H1 (cell line): ENCODE measurements around the gene TRAPPC2L. TPM values are rescaled to one million over a fixed set of nuclear protein-coding genes. Genes with fewer than 3 reads are reported as not detected.

Experiments used
- CTCF ChIA-PET: fragments of 300-600 bp; sonication (Branson Sonifier 250); formaldehyde crosslinking; loops from one replicate; lab custom pipeline; 2021; ENCODE audit not compliant: partially characterized antibody; lab: Charles Lee
- POLR2A ChIA-PET: fragments of 300-600 bp; sonication (Branson Sonifier 250); formaldehyde crosslinking; loops from one replicate; lab custom pipeline; 2021; ENCODE audit warnings: inconsistent platforms; ENCODE audit not compliant: partially characterized antibody; lab: Charles Lee
- DNase-seq, 2 experiments: peaks; one replicate each; pipeline versions ENCODE4 v3.0.0 to v3.0.0-alpha.2; 2010 to 2022; ENCODE audit warnings: low spot score in 2 of 2, low read depth in 1 of 2, mixed read lengths in 1 of 2
- FAIRE-seq: peaks from 2 replicates; lab custom pipeline; 2011; peaks lifted over from hg19 to GRCh38; lab: Jason Lieb, UNC
- H2AFZ ChIP-seq: 2 replicates; pipeline ENCODE4 v1.8.1; 2012; ENCODE audit warnings: low read length, inconsistent platforms
- H2AK5ac ChIP-seq: 2 replicates; pipeline ENCODE4 v1.6.1; 2013; ENCODE audit warnings: low read depth, low read length
- H2BK120ac ChIP-seq: replicated peaks from 2 replicates; pipeline ENCODE3; 2013; ENCODE audit warnings: low read depth, low read length, inconsistent platforms
- H2BK12ac ChIP-seq: 2 replicates; pipeline ENCODE4 v1.6.1; 2013; ENCODE audit warnings: low read depth, low read length
- H2BK15ac ChIP-seq: 2 replicates; pipeline ENCODE4 v1.6.1; 2013; ENCODE audit warnings: low read length
- H2BK20ac ChIP-seq: 2 replicates; pipeline ENCODE4 v1.6.1; 2013; ENCODE audit warnings: low read length
- H2BK5ac ChIP-seq: 2 replicates; pipeline ENCODE4 v1.6.1; 2013; ENCODE audit warnings: low read depth, low read length
- H3K14ac ChIP-seq: 2 replicates; pipeline ENCODE4 v1.6.1; 2013; ENCODE audit warnings: inconsistent platforms; ENCODE audit not compliant: insufficient read length
- H3K18ac ChIP-seq: 2 replicates; pipeline ENCODE4 v1.6.1; 2013; ENCODE audit warnings: low read length; ENCODE audit errors: extremely low read depth
- H3K23ac ChIP-seq: 2 replicates; pipeline ENCODE4 v1.6.1; 2013; ENCODE audit warnings: inconsistent platforms; ENCODE audit not compliant: insufficient read length
- H3K23me2 ChIP-seq: 2 replicates; pipeline ENCODE4 v1.6.1; 2013; ENCODE audit warnings: low read depth, low read length
- H3K27ac ChIP-seq: 2 replicates; pipeline ENCODE4 v1.6.1; 2011; ENCODE audit warnings: low read depth, low read length, inconsistent platforms
- H3K27me3 ChIP-seq, 4 experiments: replicated peaks in 1 of 4; 1 replicate in 1 of 4; 2 replicates in 3 of 4; pipeline versions ENCODE4 v1.6.1 to v1.8.1; 2011 to 2013; ENCODE audit warnings: low read length in 3 of 4, mild to moderate bottlenecking in 3 of 4, inconsistent platforms in 2 of 4, mixed read lengths in 2 of 4, moderate library complexity in 1 of 4; ENCODE audit not compliant: control insufficient read depth in 3 of 4, insufficient read depth in 3 of 4; ENCODE audit errors: extremely low read depth in 1 of 4
- H3K36me3 ChIP-seq, 4 experiments: 2 replicates each; pipeline versions ENCODE4 v1.6.1 to v1.8.1; 2011 to 2013; ENCODE audit warnings: mild to moderate bottlenecking in 4 of 4, low read length in 3 of 4, moderate library complexity in 2 of 4, control low read depth in 1 of 4, inconsistent platforms in 1 of 4; ENCODE audit not compliant: insufficient read depth in 4 of 4, control insufficient read depth in 2 of 4
- H3K4ac ChIP-seq: replicated peaks from 2 replicates; pipeline ENCODE3; 2013; ENCODE audit warnings: low read length, low read depth, mixed read lengths, inconsistent platforms; ENCODE audit not compliant: insufficient read length
- H3K4me1 ChIP-seq, 4 experiments: replicated peaks in 1 of 4; 1 replicate in 1 of 4; 2 replicates in 3 of 4; pipeline versions ENCODE4 v1.6.1 to v1.8.1; 2011 to 2013; ENCODE audit warnings: low read length in 3 of 4, inconsistent platforms in 2 of 4, mixed read lengths in 1 of 4; ENCODE audit not compliant: insufficient read depth in 4 of 4, control insufficient read depth in 3 of 4
- H3K4me2 ChIP-seq, 2 experiments: 2 replicates each; pipeline versions ENCODE4 v1.6.1 to v1.8.1; 2011 to 2013; ENCODE audit warnings: low read depth in 2 of 2, low read length in 2 of 2, control low read depth in 1 of 2, inconsistent platforms in 1 of 2, mild to moderate bottlenecking in 1 of 2; ENCODE audit not compliant: insufficient read depth in 1 of 2
- H3K4me3 ChIP-seq, 4 experiments: fragments of 200-600, 300-600 bp in 1 of 4; sonication (generic), shearing (Covaris generic), sonication (Bioruptor Twin) in 1 of 4; 2 replicates each; pipeline versions ENCODE4 v1.5.1 to v1.8.1; 2011 to 2016; ENCODE audit warnings: low read length in 4 of 4, low read depth in 3 of 4, control low read depth in 2 of 4, inconsistent platforms in 2 of 4, mild to moderate bottlenecking in 2 of 4, mixed read lengths in 1 of 4, moderate library complexity in 1 of 4; ENCODE audit not compliant: insufficient read depth in 2 of 4; ENCODE audit errors: extremely low read depth in 1 of 4
- H3K56ac ChIP-seq: replicated peaks from 2 replicates; pipeline ENCODE3; 2013; ENCODE audit warnings: low read depth, mild to moderate bottlenecking, mixed read lengths, low read length, inconsistent platforms; ENCODE audit not compliant: insufficient read length
- H3K79me1 ChIP-seq: 2 replicates; pipeline ENCODE4 v1.6.1; 2013; ENCODE audit warnings: low read depth, low read length, control low read depth
- H3K79me2 ChIP-seq, 2 experiments: 2 replicates each; pipeline versions ENCODE4 v1.6.1 to v1.8.1; 2012 to 2013; ENCODE audit warnings: low read length in 2 of 2, mild to moderate bottlenecking in 2 of 2, inconsistent platforms in 1 of 2; ENCODE audit not compliant: insufficient read depth in 2 of 2, control insufficient read depth in 1 of 2
- H3K9ac ChIP-seq, 4 experiments: replicated peaks in 1 of 4; 1 replicate in 1 of 4; 2 replicates in 3 of 4; pipeline versions ENCODE4 v1.6.1 to v1.8.1; 2011 to 2013; ENCODE audit warnings: low read depth in 3 of 4, low read length in 3 of 4, control low read depth in 2 of 4, mild to moderate bottlenecking in 2 of 4, moderate library complexity in 2 of 4, inconsistent platforms in 1 of 4; ENCODE audit errors: extremely low read depth in 1 of 4
- H3K9me3 ChIP-seq, 2 experiments: 2 replicates each; pipeline versions ENCODE4 v1.6.1 to v1.8.1; 2012 to 2013; ENCODE audit warnings: mild to moderate bottlenecking in 2 of 2, moderate library complexity in 2 of 2, control low read depth in 1 of 2, inconsistent platforms in 1 of 2, low read depth in 1 of 2, low read length in 1 of 2, mixed read lengths in 1 of 2; ENCODE audit not compliant: insufficient read depth in 2 of 2
- H4K20me1 ChIP-seq, 2 experiments: replicated peaks in 1 of 2; 2 replicates each; pipeline versions ENCODE3 to v1.8.1; 2011 to 2013; ENCODE audit warnings: inconsistent platforms in 2 of 2, low read length in 2 of 2, mild to moderate bottlenecking in 1 of 2; ENCODE audit not compliant: insufficient read depth in 2 of 2, control insufficient read depth in 1 of 2
- H4K5ac ChIP-seq: 2 replicates; pipeline ENCODE4 v1.6.1; 2013; ENCODE audit warnings: low read length, low read depth, mixed read lengths, inconsistent platforms; ENCODE audit not compliant: insufficient read length
- H4K8ac ChIP-seq: 2 replicates; pipeline ENCODE4 v1.8.0; 2013; ENCODE audit warnings: mild to moderate bottlenecking, moderate library complexity, low read length, inconsistent platforms; ENCODE audit not compliant: insufficient read depth; ENCODE audit errors: extremely low read depth
- H4K91ac ChIP-seq: replicated peaks from 2 replicates; pipeline ENCODE3; 2013; ENCODE audit warnings: low read length, mixed read lengths, inconsistent platforms; ENCODE audit not compliant: insufficient read length
- ASH2L ChIP-seq: fragments of 200-600, 300-600 bp; sonication (generic); IDR thresholded peaks from one replicate; pipeline ENCODE4 v1.7.1; 2017; ENCODE audit warnings: low read length
- KDM1A ChIP-seq: fragments of 200-600, 300-600 bp; sonication (generic); IDR thresholded peaks from 2 replicates; pipeline ENCODE4 v1.7.1; 2016; ENCODE audit warnings: mild to moderate bottlenecking, low read length, borderline replicate concordance
- whole genome bisulfite sequencing, 2 experiments: shearing (Covaris generic) in 1 of 2; methylation state at CpG; one replicate each; pipeline versions ENCODE4 v1.1.6 to v1.1.7; 2013 to 2015; ENCODE audit warnings: low lambda C conversion rate in 2 of 2, mixed read lengths in 2 of 2, inconsistent platforms in 1 of 2, low coverage in 1 of 2, missing lambda C conversion rate in 1 of 2; ENCODE audit not compliant: insufficient replicate concordance in 2 of 2, insufficient coverage in 1 of 2, insufficient read length in 1 of 2; ENCODE audit errors: extremely low coverage in 1 of 2, missing lambda C conversion rate in 1 of 2; 5-methylcytosine and 5-hydroxymethylcytosine counted together
- polyA plus RNA-seq, 7 experiments: library from polyadenylated mRNA; depleted of rRNA in 3 of 7; stranded (reverse) in 5 of 7; unstranded in 2 of 7; fragments of >200 nt in 5 of 7; fragments of 200-250 nt in 2 of 7; gene quantifications; 1 replicate in 5 of 7; 2 replicates in 1 of 7; 4 replicates in 1 of 7; pipeline versions ENCODE4 v1.2.1 to v1.2.3, GENCODE V29; 2011 to 2013; ENCODE audit warnings: missing spikeins in 2 of 7, mixed read lengths in 2 of 7
- total RNA-seq: library from RNA; stranded (reverse); fragmentation: NEBNext Ultra II Directional; extraction: Animal tissue kit (Norgen Biotek cat#: 25700); gene quantifications from 2 replicates; pipeline ENCODE4 v1.2.1, GENCODE V29; 2021

TRAPPC2L gene
- total and polyA plus RNA-seq, 2 of the 8 experiments (the other 6 are each of a cell fraction or from before 2014, with no cell fraction given): 98.7 to 133 TPM

- 85% methylated on average over 9 of the region's 9 CpGs; no CpG with 5 or more reads in 1 of the 2 experiments for WGBS, 2 experiments
- ChIA-PET POLR2A (no interaction called here), CTCF (interaction anchor here (0.6 to 4.1 kb wide), 4 partner anchors 9 to 847 kb away, joined by 3 to 18 read pairs (median 6); no protein-coding TSS in a partner anchor)
- Histone ChIP-seq H2AFZ (no peak overlapping the region), H3K4me3 (no peak overlapping the region), H2BK15ac (no peak overlapping the region), H2BK5ac (no peak overlapping the region), H2AK5ac (no peak overlapping the region), H2BK20ac (no peak overlapping the region), H3K4me2 (no peak overlapping the region), H3K27ac (no peak overlapping the region), H3K27me3 (no peaks in the 10 kb centered on the region), H3K14ac (no peak overlapping the region), H3K4me1 (no peaks in the 10 kb centered on the region; a peak in 1 of 7 replicates), H3K79me2 (no peaks in the 10 kb centered on the region), H4K5ac (no peak overlapping the region), H4K20me1 (no peaks in the 10 kb centered on the region), H3K79me1 (no peaks in the 10 kb centered on the region), H3K18ac (no peak overlapping the region), H3K36me3 (no peaks in the 10 kb centered on the region), H3K9ac (no peak overlapping the region), H3K9me3 (no peaks in the 10 kb centered on the region), H3K23me2 (no peaks in the 10 kb centered on the region), H3K23ac (no peak overlapping the region), H2BK12ac (no peak overlapping the region), H2BK120ac (no peak overlapping the region), H4K91ac (no peak overlapping the region), H3K56ac (no peak overlapping the region), H3K4ac (no peak overlapping the region), H4K8ac (peak overlapping the region; percentile 81; the same call in 1 of the 2 replicates)
- TF ChIP-seq ASH2L (no peak), KDM1A (no peak)
- DNase-seq: no peak
- FAIRE-seq: no peak
Measured at GRCh38 chr16:88869673-88869980, 12.7 kb downstream of the TRAPPC2L start.
